Muscle of arm (tissue), 12 donors: ENCODE data around the gene LYST. TPM values are rescaled to one million over a fixed set of nuclear protein-coding genes. Genes with fewer than 3 reads are reported as not detected.

ENCODE experiments used
- DNase-seq: peaks from one replicate; pipeline ENCODE4 v3.0.0-alpha.2; 2013
- polyA plus RNA-seq, 12 donors: library from polyadenylated mRNA; unstranded; fragments of 120-200 nt; gene quantifications; one replicate each; pipeline ENCODE4 v1.2.1, GENCODE V29; 2013; ENCODE audit not compliant: insufficient read length in 12 of 12

Gene LYST
- polyA plus RNA-seq, 12 donors: 4.5 to 17.1 (median 7.3) TPM; not detected in 1

DNA sequence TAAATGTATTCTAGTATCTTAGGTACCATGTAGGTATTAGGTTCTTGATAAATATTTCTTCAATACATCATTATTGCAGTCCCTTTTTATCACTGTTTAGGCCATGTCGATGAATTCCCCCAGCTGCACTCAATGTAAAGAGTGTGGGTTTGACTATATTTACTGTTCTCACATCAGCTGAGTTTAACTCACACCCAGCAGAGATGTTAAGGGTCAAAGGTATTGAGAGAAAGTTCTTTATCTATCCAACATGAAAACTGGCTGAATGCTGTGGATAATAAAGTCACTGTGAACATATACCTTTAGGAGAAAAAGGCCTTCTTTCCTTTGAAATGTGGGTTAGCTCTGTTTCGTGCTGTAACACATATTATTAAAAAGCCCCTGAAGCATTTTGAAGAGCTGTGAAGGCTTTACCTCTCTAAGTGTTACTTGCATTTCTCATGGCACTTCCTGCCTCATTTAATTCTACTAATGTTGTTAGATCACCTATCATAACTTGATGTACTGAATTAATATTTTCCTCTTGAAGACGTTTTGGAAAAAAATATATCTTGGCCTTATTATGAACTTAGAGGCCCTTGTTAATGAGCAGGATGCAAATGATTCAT, 19.1 kb upstream of the LYST start:
- no peak for DNase-seq

GRCh38 chr1:235883261-235883927, 16.7 kb upstream of the LYST start:
- peak; percentile 35 for DNase-seq

DNA sequence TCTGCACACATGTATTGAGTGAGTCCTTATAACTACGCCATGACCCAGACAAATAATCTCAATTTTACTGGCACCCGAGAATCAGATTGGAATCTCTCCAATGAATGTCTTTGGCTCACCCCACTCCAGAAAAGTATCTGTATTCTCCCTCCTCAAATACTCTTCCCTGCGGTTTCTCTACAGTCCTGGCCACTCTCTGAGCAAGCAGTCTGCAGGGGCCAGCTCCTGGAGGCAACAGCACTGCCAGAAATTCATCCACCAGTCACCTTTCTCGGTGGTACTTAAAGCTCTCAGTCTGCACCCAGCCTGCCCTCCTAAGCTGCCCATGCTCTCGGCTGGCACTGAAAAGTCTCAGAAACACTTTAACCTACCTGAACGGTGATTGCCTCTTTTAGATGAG, 16.1 kb upstream of the LYST start:
- DNase-seq: no peak

DNA sequence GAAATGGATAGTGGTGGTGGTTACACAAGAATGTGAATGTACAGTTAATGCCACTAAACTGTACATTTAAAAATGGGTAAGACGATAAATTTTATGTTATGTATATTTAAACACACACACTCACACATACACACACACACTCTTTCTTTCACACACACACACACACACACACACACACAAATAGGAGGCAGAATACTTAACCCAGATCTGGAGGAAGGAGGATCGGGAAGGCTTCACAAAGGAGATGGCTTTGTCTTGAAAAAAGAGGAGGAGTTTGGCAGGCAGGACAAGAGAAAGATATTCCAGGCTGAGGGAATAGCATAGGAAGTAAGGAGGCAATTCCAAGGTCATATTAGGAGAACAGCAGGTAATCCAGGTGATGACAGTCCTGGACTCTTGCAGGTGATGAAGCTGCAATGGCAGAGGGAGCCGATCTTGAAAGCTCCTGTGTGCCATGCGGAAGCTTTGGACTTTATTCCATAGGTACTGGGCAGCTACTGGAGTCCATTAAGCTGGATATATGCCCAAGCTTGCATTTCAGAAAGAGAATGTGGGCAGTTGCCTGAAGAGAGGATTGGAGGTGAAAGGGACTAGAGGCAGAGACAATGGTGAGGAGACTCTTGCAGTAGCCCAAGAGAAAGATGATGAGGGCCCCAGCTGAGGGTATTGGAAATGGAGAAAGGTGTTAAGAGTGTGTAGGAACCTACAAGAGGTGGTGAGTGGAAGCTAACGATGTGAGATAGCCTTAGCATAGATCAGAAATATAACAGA, 15.4 kb upstream of the LYST start:
- DNase-seq: no peak

GRCh38 chr1:235878082-235878811, 11.5 kb upstream of the LYST start:
- no peak for DNase-seq

GRCh38 chr1:235876402-235876841, 9.7 kb upstream of the LYST start:
- DNase-seq: no peak

- DNase-seq: no peak
These were observed 8.4 kb upstream of the LYST start for GRCh38 chr1:235875036-235875597.

- no peak for DNase-seq
These were observed 7.6 kb upstream of the LYST start for GRCh38 chr1:235874261-235874660.

- no peak for DNase-seq
These were observed 6.9 kb upstream of the LYST start for GRCh38 chr1:235873571-235873970.

GRCh38 chr1:235873045-235873444, 6.3 kb upstream of the LYST start:
- no peak for DNase-seq

DNA sequence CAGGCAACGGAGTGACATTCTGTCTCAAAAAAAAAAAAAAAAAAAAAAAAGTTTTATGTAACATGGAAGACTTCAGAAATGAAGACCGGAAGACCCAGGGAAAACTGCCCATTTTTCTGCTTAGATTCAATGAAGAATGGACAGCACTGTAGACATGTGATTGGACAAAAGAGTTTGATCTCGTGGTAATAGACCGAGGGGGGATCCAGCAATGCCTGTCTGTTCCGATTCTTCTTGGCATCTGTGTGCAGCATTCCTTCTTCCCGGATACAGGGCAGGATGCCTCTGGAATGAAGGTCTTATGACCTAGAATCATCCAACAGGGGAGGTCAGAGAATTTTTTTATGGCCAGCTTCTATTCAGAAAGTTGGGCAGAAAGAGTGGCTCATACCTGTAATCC, 5.6 kb upstream of the LYST start:
- no peak for DNase-seq

DNA sequence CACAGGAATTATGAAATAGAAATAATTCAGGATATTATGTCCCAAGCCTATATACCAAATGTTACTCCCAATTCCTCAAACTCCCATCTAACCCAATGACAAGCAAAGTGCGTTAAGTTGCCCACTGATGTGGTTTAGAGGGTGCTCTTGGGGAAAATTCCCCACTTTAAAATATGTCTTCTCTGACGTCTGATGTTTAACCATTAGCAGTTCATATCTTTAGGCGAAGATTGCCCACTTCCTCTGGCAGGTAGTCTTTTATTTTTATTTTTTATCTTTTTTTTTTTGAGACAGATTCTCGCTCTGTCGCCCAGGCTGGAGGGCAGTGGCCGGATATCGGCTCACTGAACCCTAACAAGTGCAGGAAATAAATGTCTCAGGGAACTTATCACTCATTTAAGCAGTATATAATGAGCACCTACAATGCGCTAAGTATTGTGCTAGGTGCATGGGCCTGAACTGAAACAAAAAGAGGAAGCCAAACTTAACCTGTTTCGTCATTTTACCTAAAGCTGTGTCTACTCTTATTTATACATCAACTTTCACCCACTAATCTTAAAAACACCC, 1.3 kb upstream of the LYST start:
- no peak for DNase-seq

- peak; percentile 98 for DNase-seq
These were observed 473 bp upstream of the LYST start for GRCh38 chr1:235866913-235867845.

DNA sequence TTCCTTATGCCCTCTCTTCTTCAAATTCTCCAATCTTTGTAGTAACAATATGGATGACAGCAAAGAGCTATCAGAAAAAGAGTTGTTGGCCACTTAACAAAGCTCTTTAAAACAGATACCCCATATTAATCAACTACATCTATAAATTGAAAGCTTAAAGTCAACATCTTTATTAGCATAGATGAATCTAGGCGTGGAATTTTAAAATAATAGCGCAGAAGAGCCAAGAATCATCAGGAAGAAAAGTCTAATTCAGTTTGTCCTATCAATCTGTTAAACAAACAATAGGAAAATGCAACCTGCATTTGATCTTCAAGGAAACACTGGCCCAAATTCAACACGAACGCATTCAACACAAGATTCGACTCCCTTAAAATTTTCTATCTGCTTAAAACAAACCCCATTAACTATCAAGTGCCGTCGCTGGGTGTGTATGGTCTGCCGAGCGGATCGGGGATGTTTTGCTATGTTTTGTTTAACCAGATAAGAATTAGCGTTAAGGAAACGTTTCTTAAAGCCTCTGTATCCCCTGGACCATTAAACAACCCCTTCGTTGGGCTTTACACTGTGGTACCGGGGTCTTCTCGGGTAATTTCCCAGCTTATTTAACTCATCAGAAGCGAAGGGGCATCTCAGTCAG, 1.0 kb downstream of the LYST start:
- DNase-seq: peak; percentile 21

- DNase-seq: no peak
These were observed 1.7 kb downstream of the LYST start for GRCh38 chr1:235864931-235865525.

DNA sequence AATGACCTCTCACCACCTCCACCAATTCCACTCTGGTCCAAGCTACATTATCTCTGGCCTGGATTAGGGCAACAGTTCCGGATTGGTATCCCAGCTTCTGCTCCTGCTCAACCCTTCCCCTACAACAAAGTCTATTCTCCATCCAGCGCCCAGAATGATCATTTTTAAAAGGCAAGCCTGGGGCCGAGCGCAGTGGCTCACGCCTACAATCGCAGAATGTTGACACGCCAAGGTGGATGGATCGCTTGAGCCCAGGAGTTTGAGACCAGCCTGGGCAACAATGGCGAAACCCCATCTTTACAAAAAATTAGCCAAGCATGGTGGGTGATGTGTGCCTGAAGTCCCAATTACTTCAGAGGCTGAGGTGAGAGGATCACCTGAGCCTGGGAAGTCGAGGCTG, 2.2 kb downstream of the LYST start:
- no peak for DNase-seq

- no peak for DNase-seq
These were observed 3.0 kb downstream of the LYST start for GRCh38 chr1:235863699-235864093.

DNA sequence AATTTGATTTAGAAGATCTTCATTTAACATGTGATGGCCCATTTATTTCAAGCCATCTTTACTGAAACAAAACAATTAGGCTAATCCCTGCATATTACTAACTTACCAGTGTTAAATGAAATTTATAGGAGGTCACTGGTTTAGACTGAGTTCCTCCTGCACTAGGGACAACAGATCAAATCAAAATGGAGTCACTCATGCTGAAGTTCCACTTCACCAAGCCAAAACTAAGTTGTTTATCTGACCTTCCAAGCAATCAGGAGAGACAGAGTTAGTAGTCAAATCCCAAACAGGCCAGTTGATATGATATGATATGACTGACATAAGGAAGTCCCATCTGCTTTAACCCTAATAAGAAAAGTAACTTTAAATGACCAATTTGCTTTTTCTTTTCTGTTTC, 4.8 kb downstream of the LYST start:
- no peak for DNase-seq

- DNase-seq: no peak
These were observed 5.9 kb downstream of the LYST start for GRCh38 chr1:235860829-235861228.

DNA sequence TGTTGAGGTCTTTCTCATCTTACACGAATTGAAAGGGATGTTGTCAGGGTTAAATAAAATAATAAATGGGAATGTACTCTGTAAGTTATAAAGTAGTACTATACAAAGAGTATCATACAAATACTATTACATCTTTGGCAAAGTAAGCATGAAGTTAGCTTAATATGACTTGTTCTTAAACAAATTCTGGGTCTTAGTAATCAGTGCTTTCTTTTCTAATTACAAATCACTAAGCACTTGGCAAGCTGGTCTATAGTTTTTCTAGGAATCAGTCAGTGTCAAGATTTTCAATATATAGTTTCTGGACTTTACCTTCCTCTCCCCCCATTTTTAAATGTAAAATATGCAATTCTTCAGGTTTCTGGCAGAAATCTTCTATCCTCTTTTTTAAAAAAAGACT, 6.9 kb downstream of the LYST start:
- no peak for DNase-seq
